Activated naive CD8-positive, alpha-beta T cell (primary cell): ENCODE results near the gene SCN1B.
A peak's percentile ranks its signal among the peaks of the same experiment; 100 is the strongest.

Experiments
- H3K27ac Mint-ChIP-seq: one replicate; pipeline ENCODE4 v1.8.0; 2021; ENCODE audit warnings: mixed read lengths
- H3K27me3 Mint-ChIP-seq: one replicate; pipeline ENCODE4 v1.8.0; 2021; ENCODE audit warnings: mixed read lengths
- H3K36me3 Mint-ChIP-seq: one replicate; pipeline ENCODE4 v1.8.0; 2021; ENCODE audit warnings: mixed read lengths
- H3K4me1 Mint-ChIP-seq: one replicate; pipeline ENCODE4 v1.8.0; 2021; ENCODE audit warnings: low read depth, mixed read lengths
- H3K4me3 Mint-ChIP-seq: one replicate; pipeline ENCODE4 v1.8.0; 2021; ENCODE audit warnings: mild to moderate bottlenecking, mixed read lengths
- H3K9me3 Mint-ChIP-seq: one replicate; pipeline ENCODE4 v1.8.0; 2021; ENCODE audit warnings: low read depth, mixed read lengths

The SCN1B gene

GRCh38 chr19:35034588-35035382, 4.5 kb downstream of the SCN1B start:
- H3K4me3 Mint-ChIP-seq, result no peak overlapping the region
- H3K4me1 Mint-ChIP-seq, result peaks cover 8% of the 10 kb centered on the region
- peaks cover 4% of the 10 kb centered on the region for H3K27me3 Mint-ChIP-seq
- no peaks in the 10 kb centered on the region for H3K9me3 Mint-ChIP-seq
- no peaks in the 10 kb centered on the region for H3K36me3 Mint-ChIP-seq
- no peak overlapping the region for H3K27ac Mint-ChIP-seq

DNA sequence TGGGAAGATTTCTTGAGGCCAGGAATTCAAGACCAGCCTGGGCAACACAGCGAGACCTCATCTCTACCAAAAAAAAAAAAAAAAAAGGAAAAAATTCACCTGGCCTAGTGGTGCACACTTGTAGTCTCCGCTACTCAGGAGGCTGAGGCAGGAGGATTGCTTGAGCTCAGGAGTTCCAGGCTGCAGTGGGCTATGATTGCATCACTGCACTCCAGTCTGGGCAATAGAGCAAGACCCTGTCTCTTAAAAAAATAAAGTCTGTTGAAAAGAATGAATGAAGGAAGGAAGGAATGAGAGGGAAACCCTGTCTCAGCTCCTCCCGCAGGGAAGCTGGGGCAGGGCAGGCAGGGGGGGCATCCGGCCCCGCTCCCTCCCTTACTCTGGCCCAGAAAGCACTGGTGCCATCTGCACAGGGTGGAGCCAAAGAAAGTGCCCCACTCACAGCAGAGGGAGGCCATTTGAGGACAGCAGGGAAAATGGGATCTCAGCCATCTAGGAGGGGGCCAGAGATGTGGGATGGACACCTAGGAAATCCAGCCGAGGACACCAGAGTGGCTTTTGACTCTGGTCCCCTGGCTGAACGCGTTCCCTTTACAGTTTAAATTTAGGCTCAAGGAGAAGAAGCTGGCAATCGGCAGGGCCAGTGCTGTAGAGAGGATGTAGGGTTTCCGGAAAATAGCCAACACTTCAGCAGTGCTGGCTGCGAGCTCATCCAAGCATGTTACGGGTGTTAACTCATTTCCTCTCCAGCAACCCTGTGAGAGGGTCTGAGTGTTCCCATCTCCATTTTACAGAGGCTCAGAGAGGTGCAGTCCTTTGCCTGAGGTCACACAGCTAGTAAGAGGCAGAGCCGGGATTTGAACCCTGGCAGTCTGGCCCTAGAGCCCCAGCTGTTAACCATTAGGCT, 7.7 kb downstream of the SCN1B start:
- H3K27ac Mint-ChIP-seq, result no peak overlapping the region
- no peak overlapping the region for H3K4me3 Mint-ChIP-seq
- H3K9me3 Mint-ChIP-seq, result no peaks in the 10 kb centered on the region
- no peaks in the 10 kb centered on the region for H3K27me3 Mint-ChIP-seq
- peaks cover 17% of the 10 kb centered on the region for H3K4me1 Mint-ChIP-seq
- no peaks in the 10 kb centered on the region for H3K36me3 Mint-ChIP-seq

GRCh38 chr19:35038623-35039512, 8.6 kb downstream of the SCN1B start:
- Mint-ChIP-seq H3K27ac (no peak overlapping the region), H3K4me3 (peak overlapping the region; percentile 52), H3K36me3 (no peaks in the 10 kb centered on the region), H3K9me3 (no peaks in the 10 kb centered on the region), H3K4me1 (peaks cover 17% of the 10 kb centered on the region), H3K27me3 (no peaks in the 10 kb centered on the region)

DNA sequence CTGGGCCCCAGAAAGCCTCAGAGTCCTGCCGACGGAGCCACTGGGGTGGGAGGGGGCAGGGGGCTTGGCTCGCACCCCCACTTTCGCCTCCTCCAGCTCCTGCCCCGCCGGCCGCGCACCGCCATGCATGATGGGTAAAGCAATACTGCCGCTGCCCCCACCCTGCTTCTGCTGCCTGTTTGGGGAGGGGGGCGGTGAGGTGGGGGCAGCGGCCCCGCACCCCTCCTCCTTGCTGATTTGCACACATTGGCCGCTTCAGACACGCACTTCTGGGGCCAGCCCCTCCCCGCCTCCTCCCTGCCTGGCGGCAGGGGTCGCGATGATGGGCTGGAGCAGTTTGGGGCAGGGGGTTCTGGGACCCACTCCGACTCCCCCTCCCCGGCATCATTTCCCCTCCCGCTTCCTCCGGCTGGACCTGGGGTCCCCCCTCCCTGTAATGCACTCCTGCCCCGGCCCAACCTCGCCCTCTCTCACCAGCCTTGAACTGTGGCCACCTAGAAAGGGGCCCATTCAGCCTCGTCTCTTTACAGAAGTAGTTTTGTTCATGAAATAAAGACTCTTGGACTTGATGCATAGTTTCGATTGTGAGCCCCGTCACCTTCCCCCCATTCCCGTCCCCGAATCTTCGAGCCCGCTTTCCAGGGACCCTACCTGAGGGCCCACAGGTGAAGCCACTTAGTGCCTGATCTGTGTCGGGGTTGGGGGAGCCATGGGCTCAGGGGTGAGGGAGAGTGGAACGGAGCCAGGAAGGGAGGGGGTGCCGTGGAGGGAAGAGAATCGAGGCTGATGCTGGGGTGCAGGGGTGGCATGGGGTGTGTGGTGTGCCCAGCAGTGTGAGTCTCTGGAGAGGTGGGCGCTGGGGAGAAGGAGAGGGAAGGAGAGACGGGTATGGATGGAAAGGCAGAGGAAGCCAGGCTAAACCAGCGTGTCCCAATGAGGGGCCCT, 9.9 kb downstream of the SCN1B start:
- Mint-ChIP-seq H3K36me3 (no peaks in the 10 kb centered on the region), H3K4me1 (peaks cover 26% of the 10 kb centered on the region), H3K4me3 (peak overlapping the region; percentile 69), H3K9me3 (no peaks in the 10 kb centered on the region), H3K27ac (peak overlapping the region; percentile 76), H3K27me3 (no peaks in the 10 kb centered on the region)

DNA sequence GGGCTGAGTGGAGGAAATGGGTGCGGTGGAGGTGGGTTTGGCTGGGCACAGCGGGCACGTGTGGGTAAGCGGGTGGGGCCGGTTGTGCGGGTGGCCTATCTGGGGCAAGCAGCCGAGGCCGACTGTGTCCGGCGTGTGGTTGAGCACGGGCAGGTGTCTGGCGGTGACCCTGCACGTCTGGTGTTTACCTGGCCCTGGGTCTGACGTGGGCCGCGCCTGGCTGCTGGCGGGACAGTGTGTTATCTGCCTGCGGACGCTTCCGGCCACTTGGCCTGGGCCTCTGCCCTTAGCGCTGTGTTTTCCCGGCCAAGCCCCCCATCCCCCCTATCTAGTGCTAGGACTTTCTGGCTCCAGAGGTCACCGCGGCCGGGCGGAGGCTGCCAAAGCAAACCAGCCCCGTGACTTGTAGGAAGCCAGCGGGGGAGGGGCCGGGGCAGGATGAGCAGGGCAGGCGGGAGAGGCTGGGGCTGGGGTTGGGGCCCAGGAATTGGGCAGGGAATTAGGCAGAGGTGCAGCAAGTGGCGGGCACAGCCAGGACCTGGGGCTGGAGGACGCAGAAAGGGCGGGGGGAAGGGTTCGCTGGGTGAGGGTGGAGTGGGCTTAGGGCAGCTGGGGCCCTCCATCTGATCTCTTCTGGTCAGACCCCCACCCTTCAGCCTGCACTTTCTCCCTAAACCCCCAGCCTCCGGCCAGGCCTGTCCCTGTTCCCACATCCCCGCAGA, 10.7 kb downstream of the SCN1B start:
- H3K9me3 Mint-ChIP-seq, result no peaks in the 10 kb centered on the region
- peaks cover 34% of the 10 kb centered on the region for H3K4me1 Mint-ChIP-seq
- H3K36me3 Mint-ChIP-seq, result no peaks in the 10 kb centered on the region
- H3K27ac Mint-ChIP-seq, result peak overlapping the region; percentile 76
- no peaks in the 10 kb centered on the region for H3K27me3 Mint-ChIP-seq
- peak overlapping the region; percentile 69 for H3K4me3 Mint-ChIP-seq

GRCh38 chr19:35041548-35042055, 11.3 kb downstream of the SCN1B start, which contains the start of gene HPN:
Gene HPN (plus strand): TSS chr19:35041721. CDS start chr19:35042507, 786 bp downstream.
- peak within 1 kb of the TSS; percentile 76 for H3K27ac Mint-ChIP-seq
- H3K4me1 Mint-ChIP-seq, result peaks cover 34% of the 10 kb centered on the region
- no peaks in the 10 kb centered on the region for H3K9me3 Mint-ChIP-seq
- H3K36me3 Mint-ChIP-seq, result no peaks in the 10 kb centered on the region
- peak within 1 kb of the TSS; percentile 69 for H3K4me3 Mint-ChIP-seq
- H3K27me3 Mint-ChIP-seq, result no peaks in the 10 kb centered on the region

- Mint-ChIP-seq H3K27me3 (no peaks in the 10 kb centered on the region), H3K4me3 (no peak overlapping the region), H3K4me1 (peaks cover 34% of the 10 kb centered on the region), H3K9me3 (no peaks in the 10 kb centered on the region), H3K27ac (no peak overlapping the region), H3K36me3 (no peaks in the 10 kb centered on the region)
Observed at GRCh38 chr19:35042056-35042730, 11.9 kb downstream of the SCN1B start.

DNA sequence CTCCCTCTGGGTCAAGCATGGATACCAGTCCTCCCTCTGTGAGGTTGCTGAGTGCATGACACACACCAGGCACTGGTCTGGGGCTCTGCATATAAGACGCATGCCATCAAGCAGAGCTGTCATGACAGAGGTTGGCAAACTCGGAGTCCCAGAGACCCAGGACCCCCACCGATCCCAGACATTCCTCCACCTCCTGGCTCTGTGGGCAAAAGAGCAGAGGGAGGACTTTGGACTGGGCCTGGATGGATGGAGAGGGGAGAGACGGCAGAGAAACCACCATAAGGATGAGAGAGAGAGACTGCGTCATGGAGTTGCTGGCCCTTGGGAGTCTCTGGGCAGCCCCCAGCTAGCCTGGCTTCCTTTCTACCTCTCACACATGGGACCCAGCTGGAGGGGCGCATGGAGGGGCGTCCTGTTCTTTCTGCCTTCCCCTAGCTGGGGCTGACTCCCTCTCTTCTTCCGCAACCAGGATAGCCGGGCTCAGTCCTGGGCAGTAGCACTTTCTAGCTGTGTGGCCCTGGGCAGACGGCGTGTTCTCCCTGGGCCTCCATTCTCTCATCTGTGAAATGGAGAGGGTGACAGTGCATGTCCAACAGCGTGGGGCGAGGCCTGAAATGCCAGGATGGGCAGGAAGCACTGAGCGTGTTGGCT, 12.8 kb downstream of the SCN1B start:
- H3K36me3 Mint-ChIP-seq, result no peaks in the 10 kb centered on the region
- no peak overlapping the region for H3K27ac Mint-ChIP-seq
- H3K4me3 Mint-ChIP-seq, result peak overlapping the region; percentile 3
- no peaks in the 10 kb centered on the region for H3K27me3 Mint-ChIP-seq
- H3K4me1 Mint-ChIP-seq, result peaks cover 34% of the 10 kb centered on the region
- no peaks in the 10 kb centered on the region for H3K9me3 Mint-ChIP-seq

- peaks cover 34% of the 10 kb centered on the region for H3K4me1 Mint-ChIP-seq
- no peaks in the 10 kb centered on the region for H3K36me3 Mint-ChIP-seq
- no peak overlapping the region for H3K27ac Mint-ChIP-seq
- H3K27me3 Mint-ChIP-seq, result peaks cover 2% of the 10 kb centered on the region
- H3K4me3 Mint-ChIP-seq, result no peak overlapping the region
- H3K9me3 Mint-ChIP-seq, result no peaks in the 10 kb centered on the region
Observed at GRCh38 chr19:35043906-35044305, 13.6 kb downstream of the SCN1B start.

DNA sequence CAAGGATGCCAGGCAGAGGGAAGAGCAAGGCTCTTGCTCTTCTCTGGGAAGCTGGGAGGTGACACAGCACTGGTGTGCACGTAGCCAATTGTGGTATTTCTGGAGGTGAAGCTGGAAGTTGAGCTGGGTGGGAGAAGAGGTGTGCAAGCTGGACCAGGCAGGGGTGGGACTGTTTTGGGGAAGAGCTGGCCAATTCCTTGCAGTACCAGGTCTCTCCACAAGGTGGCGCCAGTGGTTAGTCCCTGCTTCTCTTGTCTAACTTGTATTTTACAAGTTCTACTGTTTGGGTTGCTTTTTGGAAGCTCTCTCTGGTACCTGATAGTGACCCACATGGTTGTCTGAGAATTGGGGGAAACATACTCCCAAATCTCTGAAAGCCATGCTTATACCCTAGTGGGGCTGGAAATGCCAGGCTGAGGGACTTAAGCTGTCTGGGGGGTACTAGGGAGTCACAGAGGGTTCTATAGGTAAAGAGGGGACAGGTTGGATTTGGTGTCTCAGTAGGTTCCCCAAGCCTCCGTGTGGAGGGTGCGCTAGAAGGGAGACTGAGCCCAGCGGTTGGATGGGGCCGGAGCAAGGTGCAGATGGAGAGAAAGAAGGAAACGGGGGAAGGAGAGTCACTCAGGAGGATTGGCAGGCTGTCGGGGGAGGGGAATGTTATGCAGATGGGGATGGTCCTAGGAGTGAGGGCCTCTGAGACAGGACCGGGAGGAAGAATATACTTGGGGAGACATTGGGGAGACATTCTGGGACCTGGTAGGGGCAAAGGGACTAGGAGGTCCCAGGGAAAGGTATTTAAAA, 14.2 kb downstream of the SCN1B start:
- H3K4me1 Mint-ChIP-seq, result peaks cover 31% of the 10 kb centered on the region
- H3K27ac Mint-ChIP-seq, result no peak overlapping the region
- no peaks in the 10 kb centered on the region for H3K36me3 Mint-ChIP-seq
- peaks cover 2% of the 10 kb centered on the region for H3K27me3 Mint-ChIP-seq
- no peaks in the 10 kb centered on the region for H3K9me3 Mint-ChIP-seq
- H3K4me3 Mint-ChIP-seq, result no peak overlapping the region

DNA sequence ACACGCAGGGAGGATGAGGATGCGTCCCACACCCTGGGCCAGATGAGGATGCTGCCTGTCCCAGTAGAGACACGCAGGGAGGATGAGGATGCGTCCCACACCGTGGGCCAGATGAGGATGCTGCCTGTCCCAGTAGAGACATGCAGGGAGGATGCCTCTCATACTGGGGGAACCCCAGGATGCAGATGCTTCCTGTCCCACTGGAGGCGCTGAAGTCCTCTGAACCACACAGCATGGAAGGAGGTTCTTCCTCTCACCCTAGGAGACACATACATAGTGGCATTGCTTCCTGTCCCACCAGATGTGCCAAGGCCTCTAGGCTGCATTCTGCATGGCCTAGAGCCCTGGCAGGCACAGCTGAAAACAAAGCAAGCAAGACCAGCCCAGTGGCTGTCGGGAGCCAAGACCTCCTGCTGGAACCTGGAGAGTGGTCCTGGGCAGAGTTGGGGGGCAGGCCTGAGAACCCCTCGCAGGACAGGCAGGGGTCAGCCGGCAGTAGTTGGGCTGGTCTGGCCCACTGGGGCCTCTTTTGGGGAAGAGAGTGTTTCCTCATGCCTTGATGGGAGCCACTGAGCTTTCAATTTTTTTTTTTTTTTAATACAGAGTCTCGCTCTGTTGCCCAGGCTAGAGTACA, 15.5 kb downstream of the SCN1B start:
- peaks cover 2% of the 10 kb centered on the region for H3K27me3 Mint-ChIP-seq
- H3K9me3 Mint-ChIP-seq, result no peaks in the 10 kb centered on the region
- no peaks in the 10 kb centered on the region for H3K36me3 Mint-ChIP-seq
- peaks cover 24% of the 10 kb centered on the region for H3K4me1 Mint-ChIP-seq
- H3K4me3 Mint-ChIP-seq, result no peak overlapping the region
- no peak overlapping the region for H3K27ac Mint-ChIP-seq
